ENCODE measurements around the gene F10. TPM values are rescaled to one million over a fixed set of nuclear protein-coding genes. Genes with fewer than 3 reads are reported as not detected.
A peak's percentile ranks its signal among the peaks of the same experiment; 100 is the strongest.

Gene F10
- total and polyA plus RNA-seq, 2 experiments from 2014 or later = 143 to 148 TPM

GRCh38 chr13:113137691-113138298 is 15.2 kb downstream of the F10 start:
- DNase-seq (ENCODE audit: low spot score) = no peak
- Histone ChIP-seq H3K4me1 (ENCODE audit: insufficient read depth) (no peaks in the 10 kb centered on the region), H3K9me3 (ENCODE audit: low read depth) (no peaks in the 10 kb centered on the region), H3K9me2 (replicated peaks; ENCODE audit: insufficient read depth) (no peaks in the 10 kb centered on the region), H4K20me1 (ENCODE audit: insufficient read depth, poor library complexity, severe bottlenecking) (no peaks in the 10 kb centered on the region), H3K79me2 (no peaks in the 10 kb centered on the region), H3K4me2 (no peak overlapping the region), H3K27me3 (no peaks in the 10 kb centered on the region), H3K27ac (peak overlapping the region; percentile 58), H3K4me3 (no peak overlapping the region), H3K36me3 (replicated peaks; ENCODE audit: insufficient read depth, low read depth) (no peaks in the 10 kb centered on the region), H2AFZ (no peak overlapping the region)
- WGBS (ENCODE audit: low lambda C conversion rate, missing lambda C conversion rate) = 81% methylated on average over 11 of the region's 11 CpGs
- TF ChIP-seq EZH2phosphoT487 (IDR thresholded peaks at IDR 0.05; ENCODE audit: low read depth, severe bottlenecking, unreplicated experiment) = no peak
- no peak for TF ChIP-seq EZH2 (IDR thresholded peaks at IDR 0.05; ENCODE audit: borderline replicate concordance)
- no peak for TF ChIP-seq CTCF (IDR thresholded peaks at IDR 0.05; ENCODE audit: poor library complexity)

GRCh38 chr13:113138792-113139551 is 16.4 kb downstream of the F10 start:
- Histone ChIP-seq H2AFZ (no peak overlapping the region), H3K36me3 (replicated peaks; ENCODE audit: insufficient read depth, low read depth) (no peaks in the 10 kb centered on the region), H3K9me3 (ENCODE audit: low read depth) (no peaks in the 10 kb centered on the region), H4K20me1 (ENCODE audit: insufficient read depth, poor library complexity, severe bottlenecking) (no peaks in the 10 kb centered on the region), H3K27me3 (no peaks in the 10 kb centered on the region), H3K4me2 (no peak overlapping the region), H3K79me2 (no peaks in the 10 kb centered on the region), H3K27ac (no peak overlapping the region), H3K4me3 (no peak overlapping the region), H3K9me2 (replicated peaks; ENCODE audit: insufficient read depth) (no peaks in the 10 kb centered on the region), H3K4me1 (ENCODE audit: insufficient read depth) (no peaks in the 10 kb centered on the region)
- 74% methylated on average over 16 of the region's 16 CpGs for WGBS (ENCODE audit: low lambda C conversion rate, missing lambda C conversion rate)
- DNase-seq (ENCODE audit: low spot score) = peak; percentile 35
- TF ChIP-seq EZH2phosphoT487 (IDR thresholded peaks at IDR 0.05; ENCODE audit: low read depth, severe bottlenecking, unreplicated experiment) (no peak), EZH2 (IDR thresholded peaks at IDR 0.05; ENCODE audit: borderline replicate concordance) (no peak), CTCF (IDR thresholded peaks at IDR 0.05; ENCODE audit: poor library complexity) (no peak)

GRCh38 chr13:113139577-113139976 is 17.0 kb downstream of the F10 start:
- no peaks in the 10 kb centered on the region for H3K4me1 ChIP-seq (ENCODE audit: insufficient read depth)
- H3K27me3 ChIP-seq = no peaks in the 10 kb centered on the region
- H2AFZ ChIP-seq = no peak overlapping the region
- no peaks in the 10 kb centered on the region for H3K36me3 ChIP-seq (replicated peaks; ENCODE audit: insufficient read depth, low read depth)
- TF ChIP-seq EZH2phosphoT487 (IDR thresholded peaks at IDR 0.05; ENCODE audit: low read depth, severe bottlenecking, unreplicated experiment) (no peak), EZH2 (IDR thresholded peaks at IDR 0.05; ENCODE audit: borderline replicate concordance) (no peak), CTCF (IDR thresholded peaks at IDR 0.05; ENCODE audit: poor library complexity) (no peak)
- no peaks in the 10 kb centered on the region for H3K9me2 ChIP-seq (replicated peaks; ENCODE audit: insufficient read depth)
- WGBS (ENCODE audit: low lambda C conversion rate, missing lambda C conversion rate) = 81% methylated on average over 5 of the region's 5 CpGs
- DNase-seq (ENCODE audit: low spot score) = no peak
- no peak overlapping the region for H3K4me2 ChIP-seq
- no peak overlapping the region for H3K27ac ChIP-seq
- no peaks in the 10 kb centered on the region for H4K20me1 ChIP-seq (ENCODE audit: insufficient read depth, poor library complexity, severe bottlenecking)
- H3K4me3 ChIP-seq = no peak overlapping the region
- no peaks in the 10 kb centered on the region for H3K79me2 ChIP-seq
- H3K9me3 ChIP-seq (ENCODE audit: low read depth) = no peaks in the 10 kb centered on the region
